ENCODE data around the gene RPS16.

GRCh38 chr19:39449116-39449797 lies 13.5 kb upstream of the RPS16 start:
- no peak for TF ChIP-seq CTCF (IDR thresholded peaks at IDR 0.05; ENCODE audit: poor library complexity)
- TF ChIP-seq EZH2 (IDR thresholded peaks at IDR 0.05; ENCODE audit: borderline replicate concordance), result no peak
- no peak for TF ChIP-seq EZH2phosphoT487 (IDR thresholded peaks at IDR 0.05; ENCODE audit: low read depth, severe bottlenecking, unreplicated experiment)

Measured in hepatocyte (in vitro differentiated cells).